GM19238 (cell line): Measurements from ENCODE around the gene TRAF7.

Experiments
- DNase-seq: peaks from one replicate; pipeline ENCODE4 v3.0.0; 2011; ENCODE audit warnings: low spot score; ENCODE audit not compliant: insufficient read length

Gene TRAF7

GRCh38 chr16:2163211-2163881, 7.8 kb downstream of the TRAF7 start:
- no peak for DNase-seq

GRCh38 chr16:2165861-2166260, 10.3 kb downstream of the TRAF7 start:
- no peak for DNase-seq

GRCh38 chr16:2166263-2167067, 10.9 kb downstream of the TRAF7 start:
- DNase-seq = no peak

- DNase-seq = no peak
Measured at GRCh38 chr16:2167068-2167638, 11.6 kb downstream of the TRAF7 start.

GRCh38 chr16:2170080-2170479, 14.5 kb downstream of the TRAF7 start:
- DNase-seq = no peak

- no peak for DNase-seq
Measured at GRCh38 chr16:2170587-2171435, 15.2 kb downstream of the TRAF7 start.

GRCh38 chr16:2171601-2172178, 16.1 kb downstream of the TRAF7 start:
- DNase-seq = no peak

- no peak for DNase-seq
Measured at GRCh38 chr16:2172688-2173335, 17.2 kb downstream of the TRAF7 start.

- no peak for DNase-seq
Measured at GRCh38 chr16:2173366-2173765, 17.8 kb downstream of the TRAF7 start.

- no peak for DNase-seq
Measured at GRCh38 chr16:2173916-2174315, 18.3 kb downstream of the TRAF7 start.

GRCh38 chr16:2174396-2175131, 19.0 kb downstream of the TRAF7 start:
- no peak for DNase-seq

GRCh38 chr16:2175454-2175853, 19.9 kb downstream of the TRAF7 start:
- DNase-seq = no peak

- no peak for DNase-seq
Measured at GRCh38 chr16:2176047-2176446, 20.5 kb downstream of the TRAF7 start.

- no peak for DNase-seq
Measured at GRCh38 chr16:2177101-2177500, 21.5 kb downstream of the TRAF7 start.

GRCh38 chr16:2177561-2177960, 22.0 kb downstream of the TRAF7 start:
- no peak for DNase-seq

- DNase-seq = no peak
Measured at GRCh38 chr16:2178321-2179106, 22.9 kb downstream of the TRAF7 start.

GRCh38 chr16:2179107-2179501, 23.5 kb downstream of the TRAF7 start:
- DNase-seq = no peak

GRCh38 chr16:2179576-2179975, 24.0 kb downstream of the TRAF7 start:
- DNase-seq = no peak

- DNase-seq = no peak
Measured at GRCh38 chr16:2180461-2180860, 24.9 kb downstream of the TRAF7 start.
